Uterus (tissue), 2 donors: ENCODE measurements around the gene CHMP3.

Experiments used
- POLR2A ChIP-seq, 2 donors: fragments of 450-650 bp; IDR thresholded peaks; one replicate each; pipeline ENCODE4 v1.6.1; 2016; ENCODE audit warnings: antibody characterized with exemption in 2 of 2, mild to moderate bottlenecking in 1 of 2, moderate library complexity in 1 of 2
- TF ChIP-seq, protein P1 (sequence below), 4 experiments: fragments of 200-600 bp in 2 of 4; fragments of 450-650 bp in 2 of 4; sonication (generic) in 2 of 4; IDR thresholded peaks; one replicate each; pipeline ENCODE4 v1.5.1; 2016 to 2019; ENCODE audit warnings: antibody characterized with exemption in 4 of 4, mild to moderate bottlenecking in 2 of 4, moderate library complexity in 1 of 4

DNA sequence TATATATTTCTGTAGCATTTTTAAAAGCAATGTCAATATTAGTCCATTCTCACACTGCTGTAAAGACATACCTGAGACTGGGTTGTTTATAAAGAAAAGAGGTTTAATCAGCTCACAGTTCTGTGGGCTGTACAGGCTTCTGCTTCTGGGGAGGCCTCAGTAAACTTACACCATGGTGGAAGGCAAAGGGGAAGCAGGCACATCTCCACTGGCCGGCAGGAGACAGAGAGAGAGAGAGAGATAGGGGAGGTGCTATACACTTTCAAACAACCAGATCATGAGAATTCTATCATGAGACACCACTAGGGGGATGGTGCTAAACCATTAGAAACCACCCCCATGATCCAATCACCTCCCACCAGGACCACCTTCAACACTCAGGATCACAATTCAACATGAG lies 43.1 kb downstream of the CHMP3 start:
- TF ChIP-seq POLR2A (IDR thresholded peaks at IDR 0.05) = no peak
- TF ChIP-seq, protein P1, sequence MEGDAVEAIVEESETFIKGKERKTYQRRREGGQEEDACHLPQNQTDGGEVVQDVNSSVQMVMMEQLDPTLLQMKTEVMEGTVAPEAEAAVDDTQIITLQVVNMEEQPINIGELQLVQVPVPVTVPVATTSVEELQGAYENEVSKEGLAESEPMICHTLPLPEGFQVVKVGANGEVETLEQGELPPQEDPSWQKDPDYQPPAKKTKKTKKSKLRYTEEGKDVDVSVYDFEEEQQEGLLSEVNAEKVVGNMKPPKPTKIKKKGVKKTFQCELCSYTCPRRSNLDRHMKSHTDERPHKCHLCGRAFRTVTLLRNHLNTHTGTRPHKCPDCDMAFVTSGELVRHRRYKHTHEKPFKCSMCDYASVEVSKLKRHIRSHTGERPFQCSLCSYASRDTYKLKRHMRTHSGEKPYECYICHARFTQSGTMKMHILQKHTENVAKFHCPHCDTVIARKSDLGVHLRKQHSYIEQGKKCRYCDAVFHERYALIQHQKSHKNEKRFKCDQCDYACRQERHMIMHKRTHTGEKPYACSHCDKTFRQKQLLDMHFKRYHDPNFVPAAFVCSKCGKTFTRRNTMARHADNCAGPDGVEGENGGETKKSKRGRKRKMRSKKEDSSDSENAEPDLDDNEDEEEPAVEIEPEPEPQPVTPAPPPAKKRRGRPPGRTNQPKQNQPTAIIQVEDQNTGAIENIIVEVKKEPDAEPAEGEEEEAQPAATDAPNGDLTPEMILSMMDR (IDR thresholded peaks at IDR 0.05) = no peak
